HG03432 (cell line): ENCODE measurements around the gene KSR1.

ENCODE experiments used
- ATAC-seq: cut with Tn5 transposase; IDR thresholded peaks from one replicate; pipeline ENCODE4 v1.9.1; 2021; ENCODE audit warnings: mild to moderate bottlenecking, moderate library complexity; ENCODE audit not compliant: unreplicated experiment

The KSR1 gene

DNA sequence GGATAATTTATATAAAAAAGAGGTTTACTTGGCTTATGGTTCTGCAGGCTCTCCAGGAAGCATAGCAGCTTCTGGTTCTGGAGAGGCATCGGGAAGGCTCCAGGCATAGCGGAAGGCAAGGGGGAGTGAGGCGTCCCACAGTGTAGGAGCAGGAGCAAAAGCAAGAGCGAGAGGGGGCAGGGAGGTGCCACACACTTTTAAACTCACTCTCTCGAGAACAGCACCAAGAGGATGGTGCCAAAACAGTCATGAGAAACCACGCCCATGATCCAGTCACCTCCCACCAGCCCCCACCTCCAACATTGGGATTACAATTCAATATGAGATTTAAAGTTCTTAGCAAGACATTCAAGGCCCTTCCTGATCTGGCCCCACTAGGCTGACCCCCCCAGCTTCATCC is 124.8 kb downstream of the KSR1 start:
- ATAC-seq, result no peak

DNA sequence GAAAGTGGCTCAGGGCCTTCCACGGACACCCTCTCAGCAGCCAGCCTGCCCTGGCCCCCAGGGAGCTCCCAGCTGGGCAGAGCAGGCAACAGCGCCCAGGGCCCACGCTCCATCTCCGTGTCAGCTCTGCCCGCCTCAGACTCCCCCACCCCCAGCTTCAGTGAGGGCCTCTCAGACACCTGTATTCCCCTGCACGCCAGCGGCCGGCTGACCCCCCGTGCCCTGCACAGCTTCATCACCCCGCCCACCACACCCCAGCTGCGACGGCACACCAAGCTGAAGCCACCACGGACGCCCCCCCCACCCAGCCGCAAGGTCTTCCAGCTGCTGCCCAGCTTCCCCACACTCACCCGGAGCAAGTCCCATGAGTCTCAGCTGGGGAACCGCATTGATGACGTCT is 126.4 kb downstream of the KSR1 start:
- ATAC-seq, result no peak

DNA sequence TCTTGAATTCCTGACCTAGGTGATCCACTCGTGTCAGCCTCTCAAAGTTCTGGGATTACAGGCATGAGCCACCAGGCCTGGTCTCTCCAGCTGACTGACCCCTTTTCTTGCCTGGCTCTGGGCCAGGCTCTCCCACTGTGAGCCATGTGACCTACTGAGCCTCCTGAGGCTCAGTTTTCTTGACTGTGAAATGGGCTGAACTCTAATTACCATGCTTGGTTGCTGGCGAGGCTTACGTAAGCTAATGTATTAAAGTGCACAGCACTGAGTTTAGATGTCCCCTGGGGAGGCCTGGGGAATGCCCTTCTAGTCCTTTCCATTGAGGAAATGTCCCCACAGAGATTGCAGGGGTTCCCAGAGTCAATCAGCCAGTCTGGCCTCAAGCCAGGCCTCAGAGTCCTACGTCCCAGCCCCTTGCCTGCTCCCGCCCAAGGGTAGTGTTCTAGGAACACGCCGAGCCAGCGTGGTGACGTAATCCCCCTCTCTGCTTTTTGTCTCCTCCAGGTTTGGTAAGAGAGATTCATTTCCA is 129.0 kb downstream of the KSR1 start:
- no peak for ATAC-seq

DNA sequence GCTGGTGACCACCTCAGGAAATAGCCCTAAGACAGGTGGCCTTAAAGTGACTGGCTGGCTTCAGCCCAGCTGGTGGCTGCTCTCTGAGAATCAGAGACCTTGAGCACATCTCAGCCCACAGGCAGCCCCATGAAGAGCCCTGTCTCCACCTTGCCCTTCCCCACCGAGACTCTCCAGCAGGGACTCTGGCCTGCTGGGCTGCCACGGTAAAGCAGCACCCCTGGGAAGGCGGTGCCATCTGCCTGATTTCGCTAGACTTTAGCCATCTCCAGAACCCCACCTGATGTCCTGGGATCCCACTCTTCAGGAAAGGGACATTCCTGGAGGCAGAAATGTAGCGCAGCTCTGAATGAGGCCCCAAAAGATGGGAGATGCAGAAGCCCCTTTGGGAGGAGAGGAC is 129.5 kb downstream of the KSR1 start:
- no peak for ATAC-seq

DNA sequence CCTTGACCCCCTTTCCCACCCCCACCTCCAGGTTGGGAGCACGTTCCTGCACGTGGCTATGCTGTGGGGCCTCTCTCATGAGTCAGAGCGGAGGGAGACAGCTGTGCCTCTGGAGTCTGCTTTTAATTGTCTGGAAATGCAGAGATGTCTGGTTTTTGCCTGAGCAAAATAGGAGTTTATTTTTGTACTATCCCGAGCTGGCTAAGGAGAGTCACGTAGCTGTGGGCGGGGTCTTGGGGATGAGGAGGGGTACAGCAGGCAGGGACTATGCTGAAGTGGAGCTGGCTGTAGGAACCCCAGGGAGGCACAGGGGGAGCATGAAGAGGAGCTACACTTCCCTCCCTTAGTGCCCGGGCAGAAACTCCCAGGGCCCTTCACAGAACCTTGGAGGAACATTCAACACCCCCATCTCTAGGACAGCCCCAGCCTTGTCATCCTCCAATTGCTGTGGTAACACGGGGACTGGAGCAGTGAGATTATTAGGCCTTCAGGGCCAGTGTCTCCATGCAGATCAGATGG is 130.0 kb downstream of the KSR1 start:
- ATAC-seq, result no peak

DNA sequence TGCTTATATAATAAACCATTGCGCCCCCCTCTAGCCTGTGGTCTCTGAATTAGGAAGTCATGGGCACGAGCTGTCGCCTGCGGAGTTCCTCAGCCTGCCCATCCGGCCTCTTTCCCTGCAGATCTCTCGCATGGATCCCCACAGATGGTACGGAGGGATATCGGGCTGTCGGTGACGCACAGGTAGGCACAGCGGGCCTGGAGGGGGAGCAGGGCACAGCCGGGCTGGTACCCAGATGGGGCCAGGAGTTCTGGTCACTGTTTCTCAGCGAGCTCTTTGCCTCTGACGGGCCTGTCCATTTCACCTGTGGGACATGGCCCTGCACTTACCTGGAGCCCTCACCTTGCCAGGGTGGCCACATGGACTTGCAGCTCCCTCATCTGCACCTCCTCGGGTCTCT is 132.1 kb downstream of the KSR1 start:
- ATAC-seq, result no peak

DNA sequence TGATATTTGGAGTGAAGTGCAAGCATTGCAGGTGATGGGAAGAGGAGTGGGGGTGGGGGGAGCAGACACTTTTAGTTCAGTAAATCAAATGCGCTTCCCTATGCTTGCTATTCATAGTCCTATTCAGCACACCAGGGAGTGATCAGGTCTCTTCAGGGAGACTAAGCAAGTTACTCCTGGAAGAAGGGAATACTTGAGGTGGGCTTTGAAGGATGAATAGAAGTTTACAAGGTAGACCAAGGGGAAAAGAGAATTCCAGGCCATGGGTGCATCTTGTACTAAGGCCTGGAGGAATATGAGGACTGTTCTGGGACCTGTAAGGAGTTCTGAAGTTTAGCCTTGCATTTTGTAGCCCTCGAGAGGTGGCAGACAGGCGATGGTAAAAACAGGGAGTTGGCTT is 134.6 kb downstream of the KSR1 start:
- no peak for ATAC-seq

DNA sequence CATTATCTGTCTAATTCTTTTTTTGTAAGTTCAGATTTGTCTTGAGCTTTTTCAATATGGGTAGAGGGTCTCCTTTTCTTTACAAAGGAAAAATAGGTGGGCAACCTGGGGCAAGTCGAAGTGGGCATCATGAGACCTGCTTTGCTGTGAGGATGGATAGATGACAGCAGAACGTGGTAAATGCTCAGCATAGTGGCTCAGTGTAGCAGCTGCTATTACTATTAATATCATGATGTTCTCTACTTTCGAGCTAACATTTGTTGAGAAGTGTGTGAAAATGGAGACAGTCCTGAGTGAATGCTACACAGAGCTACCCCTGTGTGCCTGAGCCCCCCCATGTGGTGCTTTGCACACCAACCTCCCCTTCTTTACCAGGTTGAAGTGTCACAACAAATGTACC is 135.7 kb downstream of the KSR1 start:
- no peak for ATAC-seq

DNA sequence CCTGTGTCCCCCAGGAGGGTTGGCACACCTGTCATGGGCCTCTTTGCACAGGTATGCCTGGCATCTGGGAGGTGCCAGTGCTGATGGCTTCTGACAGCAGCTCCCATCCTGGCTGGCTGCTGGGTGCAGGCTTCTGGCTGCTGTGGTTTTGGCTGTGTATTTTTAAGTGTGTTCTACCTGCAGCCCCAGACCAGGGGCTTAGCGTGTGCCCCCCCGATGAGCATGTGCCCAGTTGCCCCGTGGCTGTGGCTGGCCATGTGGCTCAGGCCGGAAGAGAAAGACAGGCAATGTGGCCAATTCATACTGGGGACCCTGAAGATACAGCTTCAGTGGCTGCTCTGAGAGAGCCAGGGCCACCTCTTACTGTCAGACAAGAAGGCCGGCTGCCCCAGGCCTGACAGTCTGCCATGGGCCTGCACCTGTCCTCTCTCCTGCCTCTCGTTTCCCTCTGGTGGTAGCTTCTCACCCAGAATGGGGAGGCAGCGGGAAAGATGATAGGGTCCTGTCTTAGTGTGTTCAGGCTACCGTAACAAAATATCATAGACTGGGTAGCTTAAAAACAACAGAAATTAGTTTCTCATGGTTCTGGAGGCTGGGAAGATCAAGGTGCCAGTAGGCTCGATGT is 137.1 kb downstream of the KSR1 start:
- ATAC-seq, result no peak

DNA sequence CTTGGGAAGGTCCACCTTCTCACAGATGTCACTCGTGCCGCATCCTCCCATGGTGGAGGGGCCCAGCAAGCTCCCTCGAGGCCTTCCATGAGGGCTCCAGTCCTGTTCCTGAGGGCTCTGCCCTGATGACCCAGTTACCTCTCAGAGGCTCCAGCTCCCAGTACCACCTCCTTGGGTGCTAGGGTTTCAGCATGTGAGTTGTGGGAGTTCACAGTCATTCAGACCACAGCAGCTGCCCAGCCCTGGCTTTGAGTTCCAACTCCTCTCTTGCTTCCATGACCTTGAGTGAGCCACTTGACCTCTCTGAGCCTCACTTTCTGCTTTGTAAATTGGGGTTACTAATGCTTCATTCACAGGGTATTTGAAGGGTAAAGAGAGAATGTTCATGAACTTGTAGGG is 137.6 kb downstream of the KSR1 start:
- ATAC-seq, result no peak

DNA sequence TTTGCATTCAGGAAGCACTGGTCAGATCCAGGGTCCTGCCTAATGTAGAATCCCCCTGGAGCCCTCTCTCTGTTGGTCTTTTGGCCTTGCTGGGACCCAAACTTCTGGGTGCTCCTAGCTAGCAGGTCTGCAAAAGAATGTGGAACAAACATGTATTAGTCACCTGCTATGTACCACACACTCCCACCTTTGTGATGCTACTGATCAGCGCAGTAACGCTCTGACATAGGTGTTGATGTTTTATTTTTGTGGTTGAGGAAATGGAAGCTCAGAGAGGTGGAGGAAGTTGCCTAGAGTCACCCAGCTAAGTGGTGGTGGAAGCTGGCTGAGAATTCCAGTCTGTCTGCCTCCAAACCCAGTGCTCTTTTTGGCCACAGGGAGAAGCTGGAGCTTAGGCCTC is 139.0 kb downstream of the KSR1 start:
- no peak for ATAC-seq

DNA sequence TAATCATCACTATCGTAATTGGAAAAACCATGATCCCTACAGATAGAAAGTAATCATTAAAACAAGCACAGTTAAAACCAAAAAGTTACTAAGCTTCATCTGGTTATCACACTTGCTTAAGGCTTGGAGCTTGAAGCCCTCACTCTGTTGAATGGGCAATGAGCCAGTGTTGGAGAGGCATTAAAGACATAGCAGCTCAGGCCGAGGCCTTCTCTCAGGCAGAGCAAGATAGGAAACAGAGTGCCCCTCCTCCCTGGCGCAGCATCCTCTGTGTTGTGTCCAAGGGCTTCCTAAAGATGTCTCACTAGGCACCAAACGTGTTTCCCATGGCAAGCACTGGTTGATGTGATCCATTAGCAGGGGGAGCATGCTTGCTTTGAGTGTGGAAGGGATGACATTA is 139.8 kb downstream of the KSR1 start:
- ATAC-seq, result no peak

DNA sequence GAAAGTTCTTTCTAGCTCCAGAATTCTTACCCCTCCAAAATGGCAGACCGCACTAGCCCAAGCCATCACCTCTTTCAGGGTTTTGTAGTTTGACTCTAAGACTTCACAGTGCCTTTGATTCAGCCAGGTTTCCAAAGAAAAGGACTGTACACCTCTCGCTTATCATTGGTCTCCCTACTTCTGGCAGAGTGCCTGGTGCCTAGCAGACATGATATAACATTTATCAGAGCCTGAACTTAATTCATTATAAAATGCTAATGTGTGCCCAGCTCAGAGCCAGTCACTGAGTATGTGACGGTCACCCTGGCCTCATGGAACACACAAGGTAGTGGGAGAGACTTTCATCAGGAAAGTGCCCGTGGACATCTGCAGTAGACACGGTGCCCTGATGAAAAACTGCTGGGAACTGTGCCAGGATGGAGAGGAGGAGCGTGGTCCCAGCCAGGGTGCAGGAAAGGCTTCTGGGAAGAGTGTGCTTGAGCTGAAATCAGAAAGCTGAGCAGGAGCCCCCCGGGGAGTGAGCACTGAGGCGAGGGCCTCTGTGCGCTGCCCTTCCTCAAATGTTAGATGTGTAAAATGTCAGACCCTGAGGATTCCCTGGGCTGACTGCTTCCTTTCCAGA is 140.4 kb downstream of the KSR1 start:
- no peak for ATAC-seq

DNA sequence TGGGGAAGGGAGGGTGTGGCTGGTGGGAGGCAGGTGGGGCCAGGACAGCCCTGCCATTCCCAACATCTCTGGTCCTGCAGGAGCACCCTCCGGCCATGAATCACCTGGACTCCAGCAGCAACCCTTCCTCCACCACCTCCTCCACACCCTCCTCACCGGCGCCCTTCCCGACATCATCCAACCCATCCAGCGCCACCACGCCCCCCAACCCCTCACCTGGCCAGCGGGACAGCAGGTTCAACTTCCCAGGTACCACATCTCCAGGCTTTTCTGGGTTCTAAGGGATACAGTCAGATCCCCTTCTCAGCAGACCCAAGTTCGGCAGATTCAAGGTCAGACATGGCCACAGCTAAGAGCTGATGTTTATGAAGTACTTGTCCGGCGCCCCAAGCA is 140.9 kb downstream of the KSR1 start:
- ATAC-seq, result no peak

DNA sequence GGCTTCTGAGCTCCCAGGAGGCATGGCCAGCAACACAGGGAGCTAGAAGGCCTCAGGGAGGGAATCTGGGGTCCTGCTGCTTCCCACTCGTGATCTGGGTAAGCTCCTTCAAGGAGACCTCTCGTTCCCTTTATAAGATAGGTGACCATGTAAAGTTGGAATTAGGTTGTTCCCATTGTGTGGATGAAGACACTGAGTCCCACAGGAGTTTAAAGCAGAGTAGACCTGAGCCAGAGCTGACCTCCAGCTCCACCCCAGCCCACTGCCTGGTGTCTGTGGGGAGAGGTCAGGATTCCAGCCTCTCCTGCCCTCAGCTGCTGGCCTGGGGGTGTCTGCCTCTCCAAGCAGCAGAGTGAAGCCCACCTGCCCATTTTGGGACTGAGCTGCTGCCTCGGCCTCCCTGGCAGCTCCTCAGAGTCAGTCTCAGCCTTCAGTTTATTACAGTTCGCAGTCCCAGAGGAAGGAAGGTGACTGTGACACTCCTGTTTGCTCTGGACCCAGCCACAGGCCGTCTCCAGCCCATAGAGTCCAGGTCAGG is 141.6 kb downstream of the KSR1 start:
- ATAC-seq, result no peak

DNA sequence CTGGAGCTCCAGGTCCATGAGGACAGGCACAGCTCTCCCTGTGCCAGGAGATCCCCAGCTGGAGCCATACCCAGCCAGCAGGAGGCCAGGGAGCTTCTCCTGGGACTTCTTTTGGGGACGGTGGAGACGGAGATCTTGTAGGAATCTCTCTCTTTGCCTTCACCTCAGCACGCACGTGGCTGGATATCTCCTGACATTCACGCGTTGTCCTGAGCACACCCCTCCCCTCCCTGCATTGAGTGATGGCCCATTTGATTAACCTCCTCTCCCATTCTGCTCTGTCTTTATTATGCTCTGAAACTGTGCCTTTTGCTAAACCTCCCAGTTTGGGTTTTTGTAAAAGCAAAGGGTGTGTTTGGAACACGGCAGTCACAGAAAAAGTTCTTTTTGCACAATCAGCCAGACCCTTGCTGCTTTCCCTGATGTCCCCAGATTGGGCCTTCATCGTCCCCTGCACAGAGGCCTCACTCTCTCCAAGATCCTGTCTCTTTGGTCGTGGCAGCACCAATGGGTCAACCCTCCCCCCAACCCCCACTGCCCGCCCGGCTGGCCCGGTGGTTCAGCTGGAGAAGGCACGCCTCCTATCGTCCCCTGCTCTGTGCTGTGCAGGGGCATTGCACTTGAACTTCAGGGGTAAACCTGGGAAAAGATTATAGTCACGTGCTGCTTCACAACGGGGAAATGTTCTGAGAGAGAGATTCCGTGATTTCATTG is 142.2 kb downstream of the KSR1 start:
- no peak for ATAC-seq

DNA sequence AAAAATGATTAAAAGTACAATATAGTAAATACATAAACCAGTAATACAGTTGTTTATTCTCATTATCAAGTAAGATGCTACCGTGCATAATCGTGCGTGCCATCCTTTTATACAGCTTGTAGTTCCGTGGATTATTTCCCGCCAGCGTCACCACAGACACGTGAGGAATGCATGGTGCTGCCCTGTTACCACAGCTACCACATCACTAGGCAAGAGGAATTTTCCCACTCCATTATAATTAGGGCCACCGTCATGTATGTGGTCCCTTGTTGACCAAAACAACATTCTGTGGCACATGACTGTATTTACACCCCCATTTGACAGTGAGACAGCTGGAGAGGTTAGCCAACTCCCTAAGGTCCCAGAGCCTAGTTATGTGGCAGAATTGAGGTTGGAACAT is 144.2 kb downstream of the KSR1 start:
- no peak for ATAC-seq

DNA sequence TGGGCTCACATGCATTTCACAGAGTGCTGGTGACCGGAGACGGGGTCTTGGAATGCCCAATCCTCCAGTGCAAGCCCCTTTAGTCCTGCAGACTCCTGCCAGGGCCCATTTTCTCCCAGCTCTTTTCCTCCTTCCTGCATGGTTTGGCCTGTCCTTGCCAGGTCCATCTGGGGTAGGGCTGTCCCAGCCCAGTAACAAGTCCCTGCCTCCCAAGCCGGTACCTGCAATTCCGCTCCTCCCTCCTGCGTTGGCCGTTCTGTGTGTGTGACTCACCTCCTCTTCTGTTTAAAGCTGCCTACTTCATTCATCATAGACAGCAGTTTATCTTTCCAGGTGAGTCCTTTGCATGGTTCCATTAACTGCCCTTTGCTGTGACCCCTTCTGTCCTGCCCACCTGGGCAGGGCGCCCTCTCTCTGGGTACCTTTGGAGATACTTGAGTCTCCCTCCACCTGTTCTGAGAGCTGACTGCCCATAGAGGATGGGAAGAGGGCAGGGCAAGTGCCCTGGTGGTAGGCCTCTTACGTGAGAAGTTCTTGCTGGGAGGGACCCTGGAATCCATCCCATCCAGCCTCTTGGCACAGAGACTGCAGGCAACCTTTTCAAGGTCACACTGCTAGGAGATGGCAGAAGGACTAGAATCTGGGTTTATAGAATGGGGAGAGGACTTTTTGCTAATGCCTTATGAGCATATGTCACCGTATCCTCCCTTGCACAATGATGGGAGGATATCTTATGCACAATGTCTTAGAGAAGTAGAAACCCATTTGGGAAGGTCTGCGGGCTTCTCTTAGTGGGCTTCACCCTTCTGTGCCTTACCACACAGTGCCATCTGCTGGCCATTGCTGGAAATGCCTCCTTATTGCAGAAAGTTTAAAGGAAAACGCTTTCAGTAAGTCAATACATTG is 145.1 kb downstream of the KSR1 start:
- no peak for ATAC-seq

DNA sequence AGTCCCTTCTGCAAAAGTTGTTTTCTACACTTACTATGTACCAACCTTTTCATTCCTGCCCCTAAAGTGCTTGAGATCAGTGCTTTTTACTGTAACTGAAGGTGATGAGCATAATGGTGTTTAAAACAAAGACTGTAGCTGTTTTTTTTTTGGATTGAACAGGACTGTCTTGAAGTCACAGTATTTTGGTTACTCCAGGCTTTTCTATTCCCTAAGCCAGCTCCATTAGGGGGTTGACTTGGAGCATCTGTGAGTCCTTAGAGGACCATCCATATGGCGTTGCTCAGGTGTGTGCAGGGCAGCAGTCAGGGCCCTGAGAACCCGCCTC is 145.7 kb downstream of the KSR1 start:
- ATAC-seq, result no peak

DNA sequence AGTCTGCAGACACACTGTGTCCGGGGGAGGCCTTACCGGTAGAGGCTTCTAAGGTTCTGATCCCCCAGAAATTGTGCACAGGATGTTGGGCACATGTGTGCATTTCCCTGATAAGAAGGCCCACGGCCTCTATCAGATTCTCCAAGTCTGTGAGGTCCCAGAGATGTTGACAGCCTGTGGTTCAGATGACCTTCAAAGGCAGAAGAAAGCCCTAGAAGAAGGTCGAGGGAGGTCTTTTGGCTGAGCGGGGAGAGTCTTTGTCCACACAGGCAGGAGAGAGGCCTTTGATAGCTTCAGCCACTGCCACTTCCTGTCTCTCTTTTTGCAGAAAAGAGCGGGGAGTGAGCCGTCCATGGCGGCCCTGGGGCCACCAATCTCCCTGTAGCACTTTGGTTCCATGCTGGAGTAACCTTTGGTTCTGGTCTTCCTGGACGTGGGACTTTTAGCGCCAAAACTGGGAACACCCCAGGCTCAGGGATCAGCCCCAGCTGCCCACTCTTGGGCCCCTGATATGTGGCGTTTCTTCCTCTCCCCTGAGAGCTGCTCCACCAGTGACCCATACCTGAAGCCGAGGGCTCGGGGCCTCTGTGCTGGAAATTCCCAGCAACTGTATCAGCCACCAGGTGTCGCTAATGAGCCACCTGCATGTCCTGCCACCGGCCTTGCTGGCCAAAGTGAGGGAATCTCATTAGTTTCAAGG is 146.6 kb downstream of the KSR1 start:
- ATAC-seq, result peak; percentile 60
